ENCODE measurements around the gene ARHGEF7. TPM values are rescaled to one million over a fixed set of nuclear protein-coding genes. Genes with fewer than 3 reads are reported as not detected.

The ARHGEF7 gene
- total and polyA plus RNA-seq, 2 experiments from 2014 or later, result 23.6 to 58.9 TPM

GRCh38 chr13:111227405-111227804 lies 112.3 kb downstream of the ARHGEF7 start:
- Histone ChIP-seq H3K27ac (ENCODE audit: low read depth) (no peak overlapping the region), H3K79me2 (replicated peaks; ENCODE audit: insufficient read depth) (peaks cover 84% of the 10 kb centered on the region), H4K20me1 (replicated peaks; ENCODE audit: insufficient read depth) (peaks cover 29% of the 10 kb centered on the region), H3K4me2 (no peak overlapping the region), H3K4me3 (no peak overlapping the region), H3K27me3 (ENCODE audit: insufficient read depth) (no peaks in the 10 kb centered on the region), H3K4me1 (ENCODE audit: insufficient read depth) (no peaks in the 10 kb centered on the region), H3K9me2 (ENCODE audit: insufficient read depth) (no peaks in the 10 kb centered on the region), H2AFZ (no peak overlapping the region), H3F3A (replicated peaks; ENCODE audit: low read depth) (no peaks in the 10 kb centered on the region), H3K36me3 (ENCODE audit: insufficient read depth) (no peaks in the 10 kb centered on the region)
- ATAC-seq, result no peak
- Mint-ChIP-seq H3K36me3 (ENCODE audit: low read depth) (peaks cover 16% of the 10 kb centered on the region; the same call in 1 of the 3 replicates), H3K9me3 (no peaks in the 10 kb centered on the region), H3K4me3 (no peak overlapping the region), H3K27ac (no peak overlapping the region), H3K27me3 (ENCODE audit: insufficient read depth, low read depth, poor library complexity) (peaks cover 2% of the 10 kb centered on the region), H3K4me1 (peaks cover 36% of the 10 kb centered on the region; the same call in 2 of the 3 replicates)
- no peak for TF ChIP-seq POLR2AphosphoS5 (IDR thresholded peaks at IDR 0.05; ENCODE audit: low read depth)
- TF ChIP-seq NANOG (IDR thresholded peaks at IDR 0.05; ENCODE audit: borderline replicate concordance), result no peak
- TF ChIP-seq STAT1 (IDR thresholded peaks at IDR 0.05; ENCODE audit: unreplicated experiment), result no peak
- no peak for TF ChIP-seq ETS1 (IDR thresholded peaks at IDR 0.05)
- no peak for TF ChIP-seq CREB1 (CRISPR knock-in tag; IDR thresholded peaks at IDR 0.05; ENCODE audit: low read depth)
- no peak for TF ChIP-seq REST (IDR thresholded peaks at IDR 0.05; ENCODE audit: unreplicated experiment)
- TF ChIP-seq CTCF (conservative IDR thresholded peaks at IDR 0.05; ENCODE audit: low read depth in 2 of 2), result no peak
- no peak for TF ChIP-seq JUNB (IDR thresholded peaks at IDR 0.05; ENCODE audit: unreplicated experiment)
- TF ChIP-seq ZNF462 (CRISPR knock-in tag; IDR thresholded peaks at IDR 0.05), result no peak
- TF ChIP-seq ZNF114 (CRISPR knock-in tag; IDR thresholded peaks at IDR 0.05), result no peak
- no peak for TF ChIP-seq EZH2 (IDR thresholded peaks at IDR 0.05; ENCODE audit: low read depth, unreplicated experiment)
- no peak for TF ChIP-seq EZH2phosphoT487 (IDR thresholded peaks at IDR 0.05; ENCODE audit: unreplicated experiment)
- no peak for TF ChIP-seq ZNF331 (CRISPR knock-in tag; IDR thresholded peaks at IDR 0.05; ENCODE audit: low read depth)
- no peak for DNase-seq (ENCODE audit: low spot score)

All from GM23338 (cell line).